ENCODE results near the gene ALX3.

- TF ChIP-seq POLR2AphosphoS5 (IDR thresholded peaks at IDR 0.05) (no peak), POLR2A (IDR thresholded peaks at IDR 0.05) (no peak), CTCF (IDR thresholded peaks at IDR 0.05) (no peak)
Measured at GRCh38 chr1:110049801-110050601, 20.5 kb downstream of the ALX3 start.
